Kidney epithelial cell (primary cell): Measurements from ENCODE around the gene LRRC40. TPM values are rescaled to one million over a fixed set of nuclear protein-coding genes. Genes with fewer than 3 reads are reported as not detected.
A peak's percentile ranks its signal among the peaks of the same experiment; 100 is the strongest.

Experiments
- DNase-seq: peaks from one replicate; pipeline ENCODE4 v3.0.0-alpha.2; 2010; ENCODE audit warnings: low read depth
- H3K27me3 ChIP-seq: 2 replicates; pipeline ENCODE4 v1.6.0; 2011; ENCODE audit warnings: low read length; ENCODE audit not compliant: control insufficient read depth, insufficient read depth
- H3K36me3 ChIP-seq: 2 replicates; pipeline ENCODE4 v1.5.1; 2011; ENCODE audit warnings: low read length; ENCODE audit not compliant: control insufficient read depth, insufficient read depth
- H3K4me3 ChIP-seq: 2 replicates; pipeline ENCODE4 v1.5.1; 2011; ENCODE audit warnings: low read depth, mild to moderate bottlenecking, control low read depth, low read length
- total RNA-seq: library from RNA; depleted of rRNA; stranded (reverse); fragments of >200 nt; gene quantifications from 2 replicates; pipeline ENCODE4 v1.2.3, GENCODE V29; 2015
- TF ChIP-seq, protein P1 (sequence below): IDR thresholded peaks from 2 replicates; pipeline ENCODE4 v1.5.1; 2011; ENCODE audit warnings: mild to moderate bottlenecking, moderate library complexity, low read length, control low read depth, inconsistent platforms; ENCODE audit not compliant: insufficient read depth, poor library complexity, severe bottlenecking

LRRC40 gene
- 24.6 and 26.5 TPM in 2 replicates for total RNA-seq

DNA sequence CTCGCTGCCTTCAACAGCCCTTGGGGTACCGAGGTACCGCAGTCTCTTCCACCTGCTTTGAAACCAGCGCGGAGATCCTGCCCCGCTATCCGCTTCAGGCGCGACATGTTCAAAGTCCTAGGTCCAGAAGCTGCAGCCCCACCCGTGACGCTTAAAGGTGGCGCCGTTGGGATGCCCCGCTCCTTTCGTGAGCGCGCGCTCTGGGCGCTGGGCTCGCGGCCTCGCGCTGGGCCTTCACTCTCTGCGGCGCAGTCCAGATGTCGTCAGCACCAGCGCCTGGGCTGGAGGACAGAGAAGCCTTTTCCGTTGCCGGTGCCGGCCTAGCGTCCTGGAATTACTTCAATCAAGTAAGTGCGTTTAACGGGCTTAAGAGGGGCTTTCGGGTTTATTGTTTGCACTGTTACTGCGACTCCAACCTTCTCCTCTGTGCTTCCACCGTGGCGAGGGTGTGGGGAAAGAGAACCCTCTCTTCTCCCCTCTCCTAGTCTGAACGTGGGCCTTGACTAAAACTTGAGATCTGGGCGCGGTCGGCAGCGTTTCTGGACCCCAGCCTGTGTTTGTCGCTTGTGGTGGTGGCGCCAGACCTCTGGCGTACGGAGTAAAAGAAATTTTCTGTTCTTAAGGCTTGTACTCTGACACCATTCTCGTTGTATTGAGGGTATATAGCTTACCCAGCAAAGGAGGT is at the start of gene LRRC40:
TSS of gene LRRC40 (minus strand) at position 146 of the 685 bp plus-strand sequence. CDS start at position 107, 39 bp downstream.
- peak; percentile 75 for DNase-seq
- no peaks in the 10 kb centered on the region for H3K36me3 ChIP-seq
- no peaks in the 10 kb centered on the region for H3K27me3 ChIP-seq
- TF ChIP-seq, protein P1, sequence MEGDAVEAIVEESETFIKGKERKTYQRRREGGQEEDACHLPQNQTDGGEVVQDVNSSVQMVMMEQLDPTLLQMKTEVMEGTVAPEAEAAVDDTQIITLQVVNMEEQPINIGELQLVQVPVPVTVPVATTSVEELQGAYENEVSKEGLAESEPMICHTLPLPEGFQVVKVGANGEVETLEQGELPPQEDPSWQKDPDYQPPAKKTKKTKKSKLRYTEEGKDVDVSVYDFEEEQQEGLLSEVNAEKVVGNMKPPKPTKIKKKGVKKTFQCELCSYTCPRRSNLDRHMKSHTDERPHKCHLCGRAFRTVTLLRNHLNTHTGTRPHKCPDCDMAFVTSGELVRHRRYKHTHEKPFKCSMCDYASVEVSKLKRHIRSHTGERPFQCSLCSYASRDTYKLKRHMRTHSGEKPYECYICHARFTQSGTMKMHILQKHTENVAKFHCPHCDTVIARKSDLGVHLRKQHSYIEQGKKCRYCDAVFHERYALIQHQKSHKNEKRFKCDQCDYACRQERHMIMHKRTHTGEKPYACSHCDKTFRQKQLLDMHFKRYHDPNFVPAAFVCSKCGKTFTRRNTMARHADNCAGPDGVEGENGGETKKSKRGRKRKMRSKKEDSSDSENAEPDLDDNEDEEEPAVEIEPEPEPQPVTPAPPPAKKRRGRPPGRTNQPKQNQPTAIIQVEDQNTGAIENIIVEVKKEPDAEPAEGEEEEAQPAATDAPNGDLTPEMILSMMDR, result no peak
- peak within 1 kb of the TSS; percentile 60 for H3K4me3 ChIP-seq

DNA sequence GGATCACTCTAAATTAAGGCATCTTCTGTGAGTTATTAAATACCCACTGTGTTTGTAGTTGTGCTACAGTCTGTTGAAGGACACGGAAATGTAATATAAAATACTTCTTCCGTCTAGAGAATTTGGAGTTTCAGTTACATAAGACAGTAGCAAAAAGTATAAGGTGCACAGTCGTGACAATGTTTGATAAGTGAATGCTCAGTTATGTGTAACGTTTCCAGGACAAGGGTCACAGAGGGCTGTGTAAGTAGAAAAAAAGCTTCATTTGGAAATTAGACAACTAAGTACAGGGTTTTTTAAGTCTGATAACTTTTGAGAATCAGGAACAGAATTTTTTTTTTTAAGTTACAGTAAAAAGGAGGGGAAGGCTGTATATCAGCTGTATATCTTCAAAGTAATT is 43.4 kb upstream of the LRRC40 start:
- no peaks in the 10 kb centered on the region for H3K27me3 ChIP-seq
- H3K4me3 ChIP-seq, result no peak overlapping the region
- peaks cover 1% of the 10 kb centered on the region for H3K36me3 ChIP-seq
- TF ChIP-seq, protein P1, result no peak
- no peak for DNase-seq

DNA sequence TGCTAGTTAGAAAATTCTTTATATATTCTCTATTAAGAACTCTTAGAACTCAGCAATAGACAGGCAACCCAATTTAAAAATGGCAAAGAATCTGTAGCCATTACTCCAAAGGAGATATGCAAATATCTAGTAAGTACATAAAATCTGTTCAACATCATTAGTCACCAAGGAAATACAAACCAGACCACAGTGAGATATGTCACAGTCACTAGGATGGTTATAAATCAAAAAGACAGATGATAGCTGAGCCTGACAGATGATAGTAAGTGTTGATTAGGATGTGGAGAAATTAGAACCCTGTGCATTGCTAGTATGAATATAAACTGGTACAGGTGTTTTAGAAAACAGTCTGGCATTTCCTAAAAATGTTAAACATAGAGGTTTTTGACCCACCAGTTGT is 42.4 kb upstream of the LRRC40 start:
- no peak overlapping the region for H3K4me3 ChIP-seq
- H3K36me3 ChIP-seq, result peaks cover 1% of the 10 kb centered on the region
- DNase-seq, result no peak
- TF ChIP-seq, protein P1, result no peak
- no peaks in the 10 kb centered on the region for H3K27me3 ChIP-seq

DNA sequence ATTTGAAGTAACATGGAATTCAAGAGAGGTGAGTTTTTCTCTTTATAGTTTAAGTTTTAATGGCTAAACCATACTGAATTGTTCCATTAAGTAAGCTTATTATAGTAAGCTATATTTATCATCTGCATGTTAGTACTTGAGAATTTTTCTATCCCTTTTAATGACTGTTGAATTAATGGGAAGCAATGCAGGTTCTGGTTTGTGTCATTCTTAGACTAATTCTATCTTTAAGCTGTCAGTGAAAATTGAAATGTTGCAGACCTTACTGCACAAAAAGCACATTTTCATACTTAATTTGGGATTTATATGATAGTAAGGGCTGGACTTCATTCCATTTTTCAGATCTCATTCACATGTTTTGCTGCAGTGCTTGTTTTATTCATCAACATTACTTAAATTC is 41.7 kb upstream of the LRRC40 start:
- Histone ChIP-seq H3K27me3 (no peaks in the 10 kb centered on the region), H3K36me3 (peaks cover 1% of the 10 kb centered on the region), H3K4me3 (no peak overlapping the region)
- DNase-seq, result no peak
- TF ChIP-seq, protein P1, result no peak

DNA sequence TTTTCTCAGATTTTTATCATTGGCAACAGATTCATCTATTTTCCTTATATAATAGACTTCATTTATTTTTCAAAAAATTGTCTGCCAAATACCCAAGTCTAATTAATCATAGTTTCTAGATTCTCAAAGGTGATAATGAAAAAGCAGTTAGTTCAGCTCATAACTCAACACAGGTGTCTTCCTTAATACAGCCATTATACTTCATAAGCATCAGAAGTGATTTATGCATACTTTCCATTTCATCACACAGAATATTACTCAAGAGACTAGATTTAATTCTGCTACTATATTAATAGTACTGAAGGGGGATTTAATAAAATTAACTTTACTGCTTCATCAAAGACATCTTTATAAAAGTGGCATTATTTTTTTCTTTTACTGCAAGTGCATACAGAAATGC is 34.6 kb upstream of the LRRC40 start:
- H3K36me3 ChIP-seq, result no peaks in the 10 kb centered on the region
- H3K4me3 ChIP-seq, result no peak overlapping the region
- no peak for DNase-seq
- no peaks in the 10 kb centered on the region for H3K27me3 ChIP-seq
- TF ChIP-seq, protein P1, result no peak

DNA sequence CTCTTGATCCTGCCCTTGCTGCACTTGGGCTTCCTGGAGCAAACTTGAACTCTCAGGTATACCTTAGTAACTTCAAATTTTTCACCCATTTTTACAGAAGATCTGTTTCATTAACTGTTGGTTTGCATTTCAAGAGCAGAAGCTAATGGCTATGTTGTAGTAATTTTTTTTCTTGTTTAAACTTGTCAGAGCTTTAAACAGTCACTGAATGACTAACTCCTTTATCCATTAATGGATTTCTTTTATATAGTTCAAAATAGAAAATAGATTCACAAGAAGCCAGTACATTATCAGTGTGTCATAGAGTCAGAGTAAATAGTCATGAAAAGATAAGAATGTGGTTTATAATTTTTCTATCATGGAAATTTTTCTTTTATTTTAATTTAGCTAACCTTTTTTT is 29.4 kb upstream of the LRRC40 start:
- Histone ChIP-seq H3K27me3 (no peaks in the 10 kb centered on the region), H3K36me3 (no peaks in the 10 kb centered on the region), H3K4me3 (no peak overlapping the region)
- no peak for DNase-seq
- TF ChIP-seq, protein P1, result no peak
